ENCODE data around the gene FBXW8. TPM values are rescaled to one million over a fixed set of nuclear protein-coding genes. Genes with fewer than 3 reads are reported as not detected.

FBXW8 gene
- total RNA-seq, 1 donor from 2014 or later = 5.8 TPM

DNA sequence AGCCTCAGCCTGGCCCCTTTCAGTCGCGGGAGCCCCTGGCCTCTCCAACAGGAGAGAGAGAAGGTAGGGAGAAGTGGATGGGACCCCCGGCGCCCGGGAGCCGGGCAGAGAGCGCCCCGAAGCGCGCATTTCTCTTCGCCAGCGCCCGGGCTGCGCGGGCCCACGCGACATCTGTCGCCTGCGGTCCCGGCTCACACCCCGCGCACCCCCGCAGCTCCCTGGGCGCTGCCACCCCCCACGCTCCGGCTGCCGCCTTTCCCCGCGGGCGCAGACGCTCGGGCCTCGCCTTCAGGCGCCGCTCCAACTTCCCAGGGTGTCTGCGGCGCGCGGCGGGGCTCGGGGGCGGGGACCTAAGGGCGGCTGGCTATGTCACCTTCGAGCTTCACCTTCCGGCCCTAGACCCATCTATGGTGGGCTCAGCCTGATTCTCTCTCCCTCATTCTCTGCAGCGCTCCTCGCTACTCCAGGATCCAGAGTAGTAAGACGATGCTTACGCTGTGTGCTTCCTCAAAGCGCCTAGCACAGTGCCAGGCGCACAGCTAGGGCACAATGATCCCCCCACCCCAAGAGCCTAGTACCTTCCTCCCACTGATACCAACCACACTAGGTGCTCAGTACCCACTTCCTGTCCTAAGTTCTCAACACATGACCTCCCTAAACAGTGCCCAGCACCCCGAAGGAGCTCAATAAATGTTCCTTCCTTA, 31.1 kb upstream of the FBXW8 start:
- no peak overlapping the region for H3K4me3 ChIP-seq (ENCODE audit: low read depth, low read length)
- H3K36me3 ChIP-seq (ENCODE audit: control insufficient read depth, insufficient read depth, low read length) = no peaks in the 10 kb centered on the region
- H3K27me3 ChIP-seq (ENCODE audit: control insufficient read depth, insufficient read depth, low read length) = peaks cover 22% of the 10 kb centered on the region
- FAIRE-seq = no peak
- no peak for DNase-seq (ENCODE audit: low read depth)
- TF ChIP-seq, protein P1, sequence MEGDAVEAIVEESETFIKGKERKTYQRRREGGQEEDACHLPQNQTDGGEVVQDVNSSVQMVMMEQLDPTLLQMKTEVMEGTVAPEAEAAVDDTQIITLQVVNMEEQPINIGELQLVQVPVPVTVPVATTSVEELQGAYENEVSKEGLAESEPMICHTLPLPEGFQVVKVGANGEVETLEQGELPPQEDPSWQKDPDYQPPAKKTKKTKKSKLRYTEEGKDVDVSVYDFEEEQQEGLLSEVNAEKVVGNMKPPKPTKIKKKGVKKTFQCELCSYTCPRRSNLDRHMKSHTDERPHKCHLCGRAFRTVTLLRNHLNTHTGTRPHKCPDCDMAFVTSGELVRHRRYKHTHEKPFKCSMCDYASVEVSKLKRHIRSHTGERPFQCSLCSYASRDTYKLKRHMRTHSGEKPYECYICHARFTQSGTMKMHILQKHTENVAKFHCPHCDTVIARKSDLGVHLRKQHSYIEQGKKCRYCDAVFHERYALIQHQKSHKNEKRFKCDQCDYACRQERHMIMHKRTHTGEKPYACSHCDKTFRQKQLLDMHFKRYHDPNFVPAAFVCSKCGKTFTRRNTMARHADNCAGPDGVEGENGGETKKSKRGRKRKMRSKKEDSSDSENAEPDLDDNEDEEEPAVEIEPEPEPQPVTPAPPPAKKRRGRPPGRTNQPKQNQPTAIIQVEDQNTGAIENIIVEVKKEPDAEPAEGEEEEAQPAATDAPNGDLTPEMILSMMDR (IDR thresholded peaks at IDR 0.05; ENCODE audit: insufficient read depth, low read length, severe bottlenecking) = no peak

DNA sequence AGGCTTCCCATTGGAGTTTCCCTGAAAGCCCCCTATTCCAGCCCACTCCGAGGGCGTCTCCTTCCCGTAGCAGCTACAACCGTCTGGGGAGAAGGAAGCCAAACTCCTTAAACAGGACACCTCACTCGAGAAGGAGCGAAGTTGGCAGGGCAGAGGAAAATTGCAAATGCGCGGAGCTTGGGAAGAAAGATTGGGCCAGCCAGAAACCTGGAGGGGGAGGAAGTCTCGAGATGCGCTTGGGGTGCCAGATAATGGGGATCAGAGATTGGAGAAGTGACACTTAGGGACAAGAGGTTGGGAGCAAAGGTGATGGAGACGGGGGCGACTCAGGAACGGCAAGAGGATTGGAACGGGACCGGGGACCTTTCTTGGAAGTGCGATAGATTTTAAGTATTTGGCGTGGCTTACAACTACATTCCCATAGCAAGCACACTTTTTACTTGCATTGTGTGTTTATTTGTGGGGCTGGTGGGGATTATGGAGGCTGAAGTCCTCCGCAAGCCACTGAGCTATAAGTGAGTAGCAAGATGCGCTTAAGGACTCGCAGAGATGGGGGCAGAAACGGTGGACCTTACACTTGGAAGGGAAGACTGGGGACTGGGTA, 30.4 kb upstream of the FBXW8 start:
- TF ChIP-seq, protein P1 (IDR thresholded peaks at IDR 0.05; ENCODE audit: insufficient read depth, low read length, severe bottlenecking) = no peak
- FAIRE-seq = no peak
- peaks cover 22% of the 10 kb centered on the region for H3K27me3 ChIP-seq (ENCODE audit: control insufficient read depth, insufficient read depth, low read length)
- no peak for DNase-seq (ENCODE audit: low read depth)
- H3K36me3 ChIP-seq (ENCODE audit: control insufficient read depth, insufficient read depth, low read length) = no peaks in the 10 kb centered on the region
- H3K4me3 ChIP-seq (ENCODE audit: low read depth, low read length) = no peak overlapping the region

DNA sequence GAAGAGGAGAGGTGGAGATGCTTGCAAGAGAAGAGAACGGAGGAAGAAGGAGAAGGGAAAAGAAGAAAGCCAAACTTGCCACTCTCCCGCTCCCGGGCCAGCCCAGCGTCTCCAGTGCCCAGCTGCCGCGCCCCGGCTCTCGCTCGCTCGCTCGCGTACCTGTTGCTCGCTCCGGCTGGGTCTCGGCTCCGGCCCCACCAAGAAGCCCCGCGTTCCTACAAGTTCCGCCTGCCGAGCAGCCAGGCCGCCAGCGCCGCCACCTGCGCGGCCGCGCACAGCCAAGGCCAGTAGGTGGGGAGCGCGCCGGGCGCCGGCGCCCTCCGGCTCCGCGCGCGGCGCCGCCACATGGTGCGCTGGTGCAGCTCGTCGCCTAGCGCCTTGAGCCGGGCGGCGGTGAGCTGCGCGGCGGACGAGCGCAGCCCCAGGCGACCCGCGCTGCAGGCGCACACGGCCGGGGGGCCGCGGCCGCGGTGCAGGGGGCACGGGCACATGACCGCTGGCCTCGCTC, 29.9 kb upstream of the FBXW8 start:
- FAIRE-seq = no peak
- Histone ChIP-seq H3K4me3 (ENCODE audit: low read depth, low read length) (peak overlapping the region; percentile 6), H3K27me3 (ENCODE audit: control insufficient read depth, insufficient read depth, low read length) (peaks cover 21% of the 10 kb centered on the region), H3K36me3 (ENCODE audit: control insufficient read depth, insufficient read depth, low read length) (no peaks in the 10 kb centered on the region)
- TF ChIP-seq, protein P1 (IDR thresholded peaks at IDR 0.05; ENCODE audit: insufficient read depth, low read length, severe bottlenecking) = no peak
- no peak for DNase-seq (ENCODE audit: low read depth)

DNA sequence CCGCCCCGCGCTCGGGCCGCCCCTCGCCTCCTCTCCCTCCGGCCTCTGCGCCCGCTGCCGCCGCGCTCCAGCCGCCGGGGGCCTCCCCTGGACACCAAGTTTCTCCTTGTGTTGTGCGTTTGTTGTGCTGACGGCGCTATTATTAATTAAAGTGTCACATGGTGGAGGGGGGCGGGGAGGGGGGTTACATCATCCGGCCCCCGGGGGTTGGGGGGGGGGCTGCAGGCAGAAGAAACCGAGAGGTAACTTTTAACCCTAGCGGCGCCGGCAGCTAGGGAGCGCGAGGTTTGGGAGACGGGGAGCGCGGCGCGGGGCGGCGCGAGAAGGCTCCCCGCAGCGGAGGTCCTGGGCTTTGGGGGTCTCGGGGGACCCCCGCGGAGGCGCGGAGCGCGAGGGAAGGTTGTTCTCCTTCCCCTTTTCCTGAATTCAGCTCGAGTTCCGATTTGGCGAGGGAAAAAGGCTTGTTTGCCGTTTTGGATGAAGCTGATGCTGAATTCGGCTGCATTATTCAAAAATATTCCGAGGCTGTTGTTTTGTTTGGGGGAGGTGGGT, 29.3 kb upstream of the FBXW8 start, which contains the start of gene HRK:
HRK (minus strand) TSS at position 117 of the 552 bp plus-strand sequence. CDS start 134 bp downstream, outside the sequence.
- Histone ChIP-seq H3K4me3 (ENCODE audit: low read depth, low read length) (peak within 1 kb of the TSS; percentile 6), H3K27me3 (ENCODE audit: control insufficient read depth, insufficient read depth, low read length) (peaks cover 20% of the 10 kb centered on the region), H3K36me3 (ENCODE audit: control insufficient read depth, insufficient read depth, low read length) (no peaks in the 10 kb centered on the region)
- DNase-seq (ENCODE audit: low read depth) = no peak
- no peak for FAIRE-seq
- TF ChIP-seq, protein P1 (IDR thresholded peaks at IDR 0.05; ENCODE audit: insufficient read depth, low read length, severe bottlenecking) = no peak

DNA sequence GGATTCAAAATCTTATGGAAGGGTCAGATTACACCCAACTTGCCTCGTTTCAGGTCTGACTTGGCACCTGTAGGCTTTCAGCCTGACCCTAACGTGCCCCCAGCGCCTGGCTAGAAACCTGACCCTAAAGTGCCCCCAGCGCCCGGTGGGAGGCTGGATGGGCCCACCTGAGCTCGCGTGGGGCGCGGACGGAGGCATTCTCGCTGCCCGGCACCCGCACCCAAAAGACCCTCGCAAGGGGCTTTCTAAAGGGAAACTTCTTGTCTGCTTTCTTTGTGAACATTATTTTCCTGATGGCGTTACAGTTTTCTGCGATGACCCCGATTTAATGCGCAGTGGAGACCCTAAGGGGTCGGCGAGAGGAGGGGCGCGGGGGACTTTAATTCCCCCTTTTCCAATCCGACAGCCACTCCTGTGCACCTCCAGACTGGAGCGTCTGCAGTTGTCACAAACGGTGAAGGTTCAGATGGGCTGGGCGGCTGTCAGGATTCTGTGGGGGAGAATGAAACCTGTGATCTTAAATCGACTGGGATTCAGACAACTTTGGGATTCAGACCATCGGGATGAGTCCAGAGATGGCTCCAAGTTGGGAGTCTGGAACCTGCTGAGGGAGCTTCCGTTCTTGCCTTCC, 28.8 kb upstream of the FBXW8 start:
- Histone ChIP-seq H3K36me3 (ENCODE audit: control insufficient read depth, insufficient read depth, low read length) (no peaks in the 10 kb centered on the region), H3K4me3 (ENCODE audit: low read depth, low read length) (no peak overlapping the region), H3K27me3 (ENCODE audit: control insufficient read depth, insufficient read depth, low read length) (peaks cover 20% of the 10 kb centered on the region)
- no peak for FAIRE-seq
- TF ChIP-seq, protein P1 (IDR thresholded peaks at IDR 0.05; ENCODE audit: insufficient read depth, low read length, severe bottlenecking) = no peak
- DNase-seq (ENCODE audit: low read depth) = no peak

All from bronchial epithelial cell (primary cell).